Panc1 (cell line): ENCODE results near the gene GPR55. TPM values are rescaled to one million over a fixed set of nuclear protein-coding genes. Genes with fewer than 3 reads are reported as not detected.

Experiments
- ATAC-seq: fragments of 200-7000 bp; cut with Tn5 transposase; 2 replicates; pipeline ENCODE4 v1.9.1; 2020; ENCODE audit warnings: mild to moderate bottlenecking, moderate library complexity
- BruUV-seq: library from RNA; stranded (reverse); fragments of 400-500 nt; replicated peaks from 2 replicates; lab custom pipeline; 2021; lab: Mats Ljungman, UMichigan
- CTCF ChIA-PET: fragments of 300-600 bp; sonication (Branson Sonifier 250); formaldehyde crosslinking; loops from one replicate; lab custom pipeline; 2022; ENCODE audit warnings: antibody characterized with exemption; lab: Charles Lee
- POLR2A ChIA-PET: fragments of 300-600 bp; sonication (Branson Sonifier 250); formaldehyde crosslinking; loops from one replicate; lab custom pipeline; 2022; ENCODE audit warnings: antibody characterized with exemption; lab: Charles Lee
- DNase-seq: peaks from one replicate; pipeline ENCODE4 v3.0.0-alpha.2; 2010; ENCODE audit warnings: low read depth, low spot score
- H3K27ac ChIP-seq: 2 replicates; pipeline ENCODE4 v1.5.1; 2011; ENCODE audit warnings: mild to moderate bottlenecking, low read length, inconsistent platforms
- H3K27me3 ChIP-seq: fragments of 200-500 bp; sonication (Bioruptor generic); 2 replicates; pipeline ENCODE4 v1.6.0; 2014; ENCODE audit warnings: low read length, inconsistent platforms; ENCODE audit not compliant: control insufficient read depth, insufficient read depth
- H3K36me3 ChIP-seq: fragments of 200-500 bp; sonication (Bioruptor generic); 2 replicates; pipeline ENCODE4 v1.5.1; 2014; ENCODE audit warnings: inconsistent platforms, mild to moderate bottlenecking, low read length, moderate library complexity; ENCODE audit not compliant: control insufficient read depth, insufficient read depth
- H3K4me1 ChIP-seq: 2 replicates; pipeline ENCODE4 v1.5.1; 2011; ENCODE audit warnings: inconsistent platforms, mild to moderate bottlenecking, low read length, moderate library complexity; ENCODE audit not compliant: control insufficient read depth, insufficient read depth
- H3K4me3 ChIP-seq, 2 experiments: 2 replicates each; pipeline ENCODE4 v1.5.1; 2011 to 2012; ENCODE audit warnings: low read depth in 2 of 2, low read length in 2 of 2, mild to moderate bottlenecking in 2 of 2, inconsistent platforms in 1 of 2, moderate library complexity in 1 of 2
- H3K9me3 ChIP-seq: fragments of 200-500 bp; sonication (Bioruptor generic); 2 replicates; pipeline ENCODE4 v1.5.1; 2014; ENCODE audit warnings: low read depth, mild to moderate bottlenecking, inconsistent platforms, low read length, moderate library complexity; ENCODE audit not compliant: control insufficient read depth, insufficient read depth
- CTCF ChIP-seq: fragments of 450-650 bp; IDR thresholded peaks from 2 replicates; pipeline ENCODE4 v1.5.1; 2017; ENCODE audit warnings: mild to moderate bottlenecking
- POLR2AphosphoS5 ChIP-seq: IDR thresholded peaks from 2 replicates; pipeline ENCODE4 v1.6.1; 2012; ENCODE audit warnings: mild to moderate bottlenecking, low read depth, low read length, moderate library complexity
- REST ChIP-seq, 2 experiments: IDR thresholded peaks; 2 replicates each; pipeline ENCODE4 v1.6.1; 2011 to 2012; ENCODE audit warnings: low read depth in 2 of 2, control low read depth in 1 of 2, low read length in 1 of 2, mild to moderate bottlenecking in 1 of 2, moderate library complexity in 1 of 2; ENCODE audit not compliant: insufficient read depth in 1 of 2
- SIN3A ChIP-seq: IDR thresholded peaks from 2 replicates; pipeline ENCODE4 v1.6.1; 2012; ENCODE audit warnings: low read depth, mild to moderate bottlenecking, low read length, moderate library complexity, borderline replicate concordance; ENCODE audit not compliant: insufficient read depth
- TCF7L2 ChIP-seq: IDR thresholded peaks from 2 replicates; pipeline ENCODE4 v1.6.1; 2011; ENCODE audit warnings: mild to moderate bottlenecking, low read depth, low read length, inconsistent platforms
- in situ Hi-C: cut with HindIII; loops from 2 replicates; pipeline ENCODE4 v1.10.0; 2016; ENCODE audit warnings: low sequenced_read_pairs, low pct_unique_long_range_greater_than_20kb
- intact Hi-C: fragments of 100-400 bp; cut with micrococcal nuclease; formaldehyde crosslinking; loops from one replicate; pipeline ENCODE4 v1.10.0; 2022; ENCODE audit not compliant: unreplicated experiment
- total RNA-seq: library from RNA; stranded (reverse); gene quantifications from one replicate; pipeline ENCODE4 v1.2.1, GENCODE V29; 2021; ENCODE audit not compliant: unreplicated experiment

GPR55 gene
- total RNA-seq, 1 experiment from 2014 or later, result 0.08 TPM

- Histone ChIP-seq H3K36me3 (no peaks in the 10 kb centered on the region), H3K4me3 (no peak overlapping the region), H3K9me3 (no peaks in the 10 kb centered on the region), H3K4me1 (peaks cover 15% of the 10 kb centered on the region), H3K27me3 (no peaks in the 10 kb centered on the region), H3K27ac (no peak overlapping the region)
- TF ChIP-seq REST (IDR thresholded peaks at IDR 0.05; ENCODE audit: insufficient read depth in 1 of 2, low read depth in 2 of 2, low read length in 1 of 2) (no peak), CTCF (no peak), SIN3A (no peak), POLR2AphosphoS5 (no peak), TCF7L2 (no peak)
- intact Hi-C loops, result no loop called here
- POLR2A ChIA-PET, result interaction anchor here (0.5 kb wide), 1 partner anchor 8 kb away, joined by 3 read pairs; no protein-coding TSS in a partner anchor
- DNase-seq (no peak), ATAC-seq (no peak)
- CTCF ChIA-PET, result no interaction called here
- BruUV-seq, result no TSS peak
- in situ Hi-C loops, result loop anchor here (5.0 kb wide), 1 partner anchor 77 kb away; no protein-coding TSS in a partner anchor
Measured at GRCh38 chr2:230875347-230876315, 49.4 kb downstream of the GPR55 start.

GRCh38 chr2:230874876-230875275, 50.2 kb downstream of the GPR55 start:
- no peak for TF ChIP-seq SIN3A
- TF ChIP-seq TCF7L2, result no peak
- TF ChIP-seq CTCF, result no peak
- no peak for TF ChIP-seq POLR2AphosphoS5
- no peak for TF ChIP-seq REST (IDR thresholded peaks at IDR 0.05; ENCODE audit: insufficient read depth in 1 of 2, low read depth in 2 of 2, low read length in 1 of 2)
- intact Hi-C loops (no loop called here), in situ Hi-C loops (loop anchor here (5.0 kb wide), 1 partner anchor 77 kb away; no protein-coding TSS in a partner anchor)
- POLR2A ChIA-PET, result no interaction called here
- no peaks in the 10 kb centered on the region for H3K36me3 ChIP-seq
- ATAC-seq, result no peak
- no peak overlapping the region for H3K4me3 ChIP-seq
- H3K9me3 ChIP-seq, result no peaks in the 10 kb centered on the region
- no TSS peak for BruUV-seq
- DNase-seq, result no peak
- H3K27me3 ChIP-seq, result no peaks in the 10 kb centered on the region
- H3K27ac ChIP-seq, result no peak overlapping the region
- CTCF ChIA-PET, result no interaction called here
- H3K4me1 ChIP-seq, result peaks cover 22% of the 10 kb centered on the region
